ENCODE measurements around the gene TYW1B.

- TF ChIP-seq CTCF (IDR thresholded peaks at IDR 0.05; ENCODE audit: low read depth, low read length, poor library complexity, severe bottlenecking) (no peak), EZH2phosphoT487 (IDR thresholded peaks at IDR 0.05; ENCODE audit: borderline replicate concordance, low read length) (no peak)
Measured at GRCh38 chr7:72805526-72806494, 22.2 kb downstream of the TYW1B start.
